HEK293 (cell line): Measurements from ENCODE around the gene MYADML2.

Experiments used
- BCL11B ChIP-seq: fragments of 450-650 bp; formaldehyde crosslinking; IDR thresholded peaks from 2 replicates; pipeline ENCODE4 v1.5.1; 2016; ENCODE audit warnings: low read depth, missing biosample characterization, missing genetic modification characterization
- HOXA7 ChIP-seq: sonication (generic); formaldehyde crosslinking; IDR thresholded peaks from 2 replicates; pipeline ENCODE4 v1.8.1; 2022; ENCODE audit warnings: missing genetic modification reagents, borderline replicate concordance
- KLF16 ChIP-seq: fragments of 450-650 bp; formaldehyde crosslinking; IDR thresholded peaks from 2 replicates; pipeline ENCODE4 v1.5.1; 2017; ENCODE audit warnings: missing biosample characterization, missing genetic modification characterization
- KLF7 ChIP-seq: fragments of 450-650 bp; formaldehyde crosslinking; IDR thresholded peaks from 2 replicates; pipeline ENCODE4 v1.5.1; 2016; ENCODE audit warnings: missing biosample characterization, missing genetic modification characterization, borderline replicate concordance
- PRDM1 ChIP-seq: fragments of 450-650 bp; formaldehyde crosslinking; IDR thresholded peaks from 2 replicates; pipeline ENCODE4; 2016; ENCODE audit warnings: missing biosample characterization, missing genetic modification characterization
- ZBTB20 ChIP-seq: fragments of 450-650 bp; formaldehyde crosslinking; IDR thresholded peaks from 2 replicates; pipeline ENCODE4 v1.5.1; 2016; ENCODE audit warnings: missing biosample characterization, missing genetic modification characterization
- ZBTB7A ChIP-seq: fragments of 450-650 bp; formaldehyde crosslinking; IDR thresholded peaks from 2 replicates; pipeline ENCODE4 v1.5.1; 2016; ENCODE audit warnings: low read depth, missing biosample characterization, missing genetic modification characterization
- ZFHX2 ChIP-seq: fragments of 450-650 bp; formaldehyde crosslinking; conservative IDR thresholded peaks from 2 replicates; pipeline ENCODE4 v1.5.1; 2016; ENCODE audit warnings: missing biosample characterization, missing genetic modification characterization
- ZFP41 ChIP-seq: fragments of 450-650 bp; formaldehyde crosslinking; IDR thresholded peaks from 2 replicates; pipeline ENCODE4 v1.5.1; 2016; ENCODE audit warnings: missing biosample characterization, missing genetic modification characterization, borderline replicate concordance
- ZNF112 ChIP-seq: fragments of 450-650 bp; formaldehyde crosslinking; IDR thresholded peaks from 2 replicates; pipeline ENCODE4 v1.5.0; 2017; ENCODE audit warnings: missing biosample characterization, missing genetic modification characterization
- ZNF138 ChIP-seq: fragments of 450-650 bp; formaldehyde crosslinking; IDR thresholded peaks from 2 replicates; pipeline ENCODE4 v1.5.1; 2016; ENCODE audit warnings: missing biosample characterization, missing genetic modification characterization, borderline replicate concordance
- ZNF140 ChIP-seq: fragments of 450-650 bp; formaldehyde crosslinking; IDR thresholded peaks from 2 replicates; pipeline ENCODE4 v1.5.1; 2016; ENCODE audit warnings: missing biosample characterization, missing genetic modification characterization
- ZNF19 ChIP-seq: fragments of 450-650 bp; formaldehyde crosslinking; IDR thresholded peaks from 2 replicates; pipeline ENCODE4; 2016; ENCODE audit warnings: missing biosample characterization, missing genetic modification characterization, low read depth
- ZNF248 ChIP-seq: fragments of 450-650 bp; formaldehyde crosslinking; IDR thresholded peaks from 2 replicates; pipeline ENCODE4 v1.5.1; 2017; ENCODE audit warnings: missing biosample characterization, missing genetic modification characterization
- ZNF266 ChIP-seq: fragments of 450-650 bp; formaldehyde crosslinking; IDR thresholded peaks from 2 replicates; pipeline ENCODE4 v1.5.1; 2016; ENCODE audit warnings: missing biosample characterization, missing genetic modification characterization, low read depth
- ZNF426 ChIP-seq: fragments of 450-650 bp; formaldehyde crosslinking; IDR thresholded peaks from 2 replicates; pipeline ENCODE4 v1.5.1; 2017; ENCODE audit warnings: missing biosample characterization, missing genetic modification characterization, mild to moderate bottlenecking, inconsistent platforms, moderate library complexity
- ZNF549 ChIP-seq: fragments of 450-650 bp; IDR thresholded peaks from 2 replicates; pipeline ENCODE4 v1.5.1; 2018; ENCODE audit warnings: missing biosample characterization, missing genetic modification characterization, mild to moderate bottlenecking, inconsistent platforms, moderate library complexity
- ZNF561 ChIP-seq: fragments of 450-650 bp; IDR thresholded peaks from 2 replicates; pipeline ENCODE4 v1.5.1; 2018; ENCODE audit warnings: missing biosample characterization, missing genetic modification characterization, borderline replicate concordance
- ZNF621 ChIP-seq: fragments of 450-650 bp; formaldehyde crosslinking; IDR thresholded peaks from 2 replicates; pipeline ENCODE4 v1.5.1; 2017; ENCODE audit warnings: missing biosample characterization, missing genetic modification characterization
- ZNF660 ChIP-seq: fragments of 450-650 bp; IDR thresholded peaks from 2 replicates; pipeline ENCODE4 v1.5.1; 2018; ENCODE audit warnings: missing biosample characterization, mild to moderate bottlenecking, missing genetic modification characterization
- ZNF785 ChIP-seq: fragments of 450-650 bp; formaldehyde crosslinking; IDR thresholded peaks from 2 replicates; pipeline ENCODE4 v1.5.1; 2016; ENCODE audit warnings: missing biosample characterization, missing genetic modification characterization
- ZNF791 ChIP-seq: fragments of 450-650 bp; formaldehyde crosslinking; IDR thresholded peaks from 2 replicates; pipeline ENCODE4 v1.5.1; 2016; ENCODE audit warnings: missing biosample characterization, missing genetic modification characterization
- ZNF792 ChIP-seq: fragments of 450-650 bp; formaldehyde crosslinking; IDR thresholded peaks from 2 replicates; pipeline ENCODE4 v1.5.1; 2016; ENCODE audit warnings: missing biosample characterization, missing genetic modification characterization
- ZNF837 ChIP-seq: fragments of 450-650 bp; formaldehyde crosslinking; IDR thresholded peaks from 2 replicates; pipeline ENCODE4 v1.5.1; 2016; ENCODE audit warnings: missing biosample characterization, missing genetic modification characterization
- TF ChIP-seq, protein P1 (sequence below): fragments of 450-650 bp; formaldehyde crosslinking; conservative IDR thresholded peaks from 2 replicates; pipeline ENCODE4 v1.5.1; 2016; ENCODE audit warnings: low read depth, missing biosample characterization, missing genetic modification characterization
- TF ChIP-seq, protein P2 (sequence below): fragments of 450-650 bp; formaldehyde crosslinking; IDR thresholded peaks from 2 replicates; pipeline ENCODE4 v1.5.1; 2016; ENCODE audit warnings: missing biosample characterization, missing genetic modification characterization
- TF ChIP-seq, protein P3 (sequence below): fragments of 450-650 bp; formaldehyde crosslinking; IDR thresholded peaks from 2 replicates; pipeline ENCODE4 v1.5.1; 2016; ENCODE audit warnings: missing biosample characterization, missing genetic modification characterization
- TF ChIP-seq, protein P4 (sequence below): fragments of 450-650 bp; formaldehyde crosslinking; IDR thresholded peaks from 2 replicates; pipeline ENCODE4 v1.5.1; 2016; ENCODE audit warnings: missing biosample characterization, missing genetic modification characterization, low read depth
- TF ChIP-seq, protein P5 (sequence below): fragments of 450-650 bp; formaldehyde crosslinking; IDR thresholded peaks from 2 replicates; pipeline ENCODE4 v1.5.1; 2017; ENCODE audit warnings: missing biosample characterization, missing genetic modification characterization
- TF ChIP-seq, protein P6 (sequence below): fragments of 450-650 bp; formaldehyde crosslinking; IDR thresholded peaks from 2 replicates; pipeline ENCODE4 v1.5.1; 2016; ENCODE audit warnings: missing biosample characterization, missing genetic modification characterization

Gene MYADML2

DNA sequence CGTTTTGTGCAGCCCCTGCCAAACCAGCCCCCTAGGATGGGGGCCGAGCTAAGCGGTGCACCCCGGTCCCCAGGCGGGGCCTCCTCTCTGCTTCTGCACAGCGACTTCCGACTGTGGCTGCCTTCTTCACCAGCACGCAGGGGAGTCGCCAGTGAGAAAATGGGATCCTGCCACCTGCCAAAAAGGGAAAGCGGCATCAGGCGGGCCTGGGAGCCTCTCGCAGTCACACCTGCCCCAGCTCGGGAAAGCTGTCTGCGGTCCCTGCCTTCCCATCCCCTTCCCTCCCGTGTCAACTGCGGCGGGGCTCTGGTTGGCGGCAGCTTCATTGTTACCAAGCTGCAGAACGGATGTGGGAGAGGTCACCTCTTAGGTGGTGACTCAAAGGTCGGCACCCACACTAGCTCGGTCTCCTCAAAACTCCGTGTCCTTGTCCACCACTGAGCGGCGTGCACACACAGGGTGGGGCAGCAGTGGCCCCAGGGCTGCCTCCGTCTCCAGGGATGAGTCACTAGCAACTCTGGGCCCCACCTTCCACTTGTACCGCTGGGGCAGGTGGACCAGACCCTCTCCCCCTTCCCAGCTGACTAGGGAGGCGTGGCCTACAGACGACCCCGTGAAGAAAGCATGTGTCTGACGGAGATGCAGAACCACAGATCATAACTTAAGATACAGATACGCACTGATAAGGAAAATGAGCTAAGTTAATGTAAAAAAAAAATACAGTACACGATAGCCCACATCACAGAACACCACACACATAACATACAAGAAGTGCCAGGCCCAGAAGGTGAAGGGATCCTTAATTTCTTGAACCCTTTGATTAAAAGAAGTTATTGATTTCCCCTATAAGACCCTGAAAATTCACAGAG, 34.4 kb downstream of the MYADML2 start (continued):
- TF ChIP-seq ZNF112 (no peak), BCL11B (no peak), ZNF621 (tag by site-specific recombination) (no peak), ZNF561 (tag by site-specific recombination) (no peak), ZNF660 (tag by site-specific recombination) (peak; percentile 92), ZNF549 (tag by site-specific recombination) (no peak), ZNF785 (no peak), HOXA7 (CRISPR knock-in tag) (no peak), KLF7 (tag by site-specific recombination) (no peak), PRDM1 (tag by site-specific recombination) (no peak), ZNF837 (tag by site-specific recombination) (no peak), ZNF19 (tag by site-specific recombination) (no peak), ZNF248 (tag by site-specific recombination) (no peak), ZNF266 (tag by site-specific recombination) (no peak), ZNF140 (tag by site-specific recombination) (no peak), ZBTB7A (tag by site-specific recombination) (no peak), KLF16 (no peak), ZNF792 (tag by site-specific recombination) (no peak), ZBTB20 (no peak), ZFP41 (no peak), ZNF138 (tag by site-specific recombination) (no peak), ZNF426 (tag by site-specific recombination) (no peak), ZFHX2 (tag by site-specific recombination) (no peak), ZNF791 (no peak)
- TF ChIP-seq, protein P1, sequence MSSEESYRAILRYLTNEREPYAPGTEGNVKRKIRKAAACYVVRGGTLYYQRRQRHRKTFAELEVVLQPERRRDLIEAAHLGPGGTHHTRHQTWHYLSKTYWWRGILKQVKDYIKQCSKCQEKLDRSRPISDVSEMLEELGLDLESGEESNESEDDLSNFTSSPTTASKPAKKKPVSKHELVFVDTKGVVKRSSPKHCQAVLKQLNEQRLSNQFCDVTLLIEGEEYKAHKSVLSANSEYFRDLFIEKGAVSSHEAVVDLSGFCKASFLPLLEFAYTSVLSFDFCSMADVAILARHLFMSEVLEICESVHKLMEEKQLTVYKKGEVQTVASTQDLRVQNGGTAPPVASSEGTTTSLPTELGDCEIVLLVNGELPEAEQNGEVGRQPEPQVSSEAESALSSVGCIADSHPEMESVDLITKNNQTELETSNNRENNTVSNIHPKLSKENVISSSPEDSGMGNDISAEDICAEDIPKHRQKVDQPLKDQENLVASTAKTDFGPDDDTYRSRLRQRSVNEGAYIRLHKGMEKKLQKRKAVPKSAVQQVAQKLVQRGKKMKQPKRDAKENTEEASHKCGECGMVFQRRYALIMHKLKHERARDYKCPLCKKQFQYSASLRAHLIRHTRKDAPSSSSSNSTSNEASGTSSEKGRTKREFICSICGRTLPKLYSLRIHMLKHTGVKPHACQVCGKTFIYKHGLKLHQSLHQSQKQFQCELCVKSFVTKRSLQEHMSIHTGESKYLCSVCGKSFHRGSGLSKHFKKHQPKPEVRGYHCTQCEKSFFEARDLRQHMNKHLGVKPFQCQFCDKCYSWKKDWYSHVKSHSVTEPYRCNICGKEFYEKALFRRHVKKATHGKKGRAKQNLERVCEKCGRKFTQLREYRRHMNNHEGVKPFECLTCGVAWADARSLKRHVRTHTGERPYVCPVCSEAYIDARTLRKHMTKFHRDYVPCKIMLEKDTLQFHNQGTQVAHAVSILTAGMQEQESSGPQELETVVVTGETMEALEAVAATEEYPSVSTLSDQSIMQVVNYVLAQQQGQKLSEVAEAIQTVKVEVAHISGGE: no peak
- TF ChIP-seq, protein P2, sequence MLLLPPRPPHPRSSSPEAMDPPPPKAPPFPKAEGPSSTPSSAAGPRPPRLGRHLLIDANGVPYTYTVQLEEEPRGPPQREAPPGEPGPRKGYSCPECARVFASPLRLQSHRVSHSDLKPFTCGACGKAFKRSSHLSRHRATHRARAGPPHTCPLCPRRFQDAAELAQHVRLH: no peak
- TF ChIP-seq, protein P3, sequence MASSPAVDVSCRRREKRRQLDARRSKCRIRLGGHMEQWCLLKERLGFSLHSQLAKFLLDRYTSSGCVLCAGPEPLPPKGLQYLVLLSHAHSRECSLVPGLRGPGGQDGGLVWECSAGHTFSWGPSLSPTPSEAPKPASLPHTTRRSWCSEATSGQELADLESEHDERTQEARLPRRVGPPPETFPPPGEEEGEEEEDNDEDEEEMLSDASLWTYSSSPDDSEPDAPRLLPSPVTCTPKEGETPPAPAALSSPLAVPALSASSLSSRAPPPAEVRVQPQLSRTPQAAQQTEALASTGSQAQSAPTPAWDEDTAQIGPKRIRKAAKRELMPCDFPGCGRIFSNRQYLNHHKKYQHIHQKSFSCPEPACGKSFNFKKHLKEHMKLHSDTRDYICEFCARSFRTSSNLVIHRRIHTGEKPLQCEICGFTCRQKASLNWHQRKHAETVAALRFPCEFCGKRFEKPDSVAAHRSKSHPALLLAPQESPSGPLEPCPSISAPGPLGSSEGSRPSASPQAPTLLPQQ (tag by site-specific recombination): peak; percentile 88
- TF ChIP-seq, protein P4, sequence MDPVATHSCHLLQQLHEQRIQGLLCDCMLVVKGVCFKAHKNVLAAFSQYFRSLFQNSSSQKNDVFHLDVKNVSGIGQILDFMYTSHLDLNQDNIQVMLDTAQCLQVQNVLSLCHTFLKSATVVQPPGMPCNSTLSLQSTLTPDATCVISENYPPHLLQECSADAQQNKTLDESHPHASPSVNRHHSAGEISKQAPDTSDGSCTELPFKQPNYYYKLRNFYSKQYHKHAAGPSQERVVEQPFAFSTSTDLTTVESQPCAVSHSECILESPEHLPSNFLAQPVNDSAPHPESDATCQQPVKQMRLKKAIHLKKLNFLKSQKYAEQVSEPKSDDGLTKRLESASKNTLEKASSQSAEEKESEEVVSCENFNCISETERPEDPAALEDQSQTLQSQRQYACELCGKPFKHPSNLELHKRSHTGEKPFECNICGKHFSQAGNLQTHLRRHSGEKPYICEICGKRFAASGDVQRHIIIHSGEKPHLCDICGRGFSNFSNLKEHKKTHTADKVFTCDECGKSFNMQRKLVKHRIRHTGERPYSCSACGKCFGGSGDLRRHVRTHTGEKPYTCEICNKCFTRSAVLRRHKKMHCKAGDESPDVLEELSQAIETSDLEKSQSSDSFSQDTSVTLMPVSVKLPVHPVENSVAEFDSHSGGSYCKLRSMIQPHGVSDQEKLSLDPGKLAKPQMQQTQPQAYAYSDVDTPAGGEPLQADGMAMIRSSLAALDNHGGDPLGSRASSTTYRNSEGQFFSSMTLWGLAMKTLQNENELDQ (tag by site-specific recombination): no peak
- TF ChIP-seq, protein P5, sequence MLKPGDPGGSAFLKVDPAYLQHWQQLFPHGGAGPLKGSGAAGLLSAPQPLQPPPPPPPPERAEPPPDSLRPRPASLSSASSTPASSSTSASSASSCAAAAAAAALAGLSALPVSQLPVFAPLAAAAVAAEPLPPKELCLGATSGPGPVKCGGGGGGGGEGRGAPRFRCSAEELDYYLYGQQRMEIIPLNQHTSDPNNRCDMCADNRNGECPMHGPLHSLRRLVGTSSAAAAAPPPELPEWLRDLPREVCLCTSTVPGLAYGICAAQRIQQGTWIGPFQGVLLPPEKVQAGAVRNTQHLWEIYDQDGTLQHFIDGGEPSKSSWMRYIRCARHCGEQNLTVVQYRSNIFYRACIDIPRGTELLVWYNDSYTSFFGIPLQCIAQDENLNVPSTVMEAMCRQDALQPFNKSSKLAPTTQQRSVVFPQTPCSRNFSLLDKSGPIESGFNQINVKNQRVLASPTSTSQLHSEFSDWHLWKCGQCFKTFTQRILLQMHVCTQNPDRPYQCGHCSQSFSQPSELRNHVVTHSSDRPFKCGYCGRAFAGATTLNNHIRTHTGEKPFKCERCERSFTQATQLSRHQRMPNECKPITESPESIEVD (tag by site-specific recombination): no peak
- TF ChIP-seq, protein P6, sequence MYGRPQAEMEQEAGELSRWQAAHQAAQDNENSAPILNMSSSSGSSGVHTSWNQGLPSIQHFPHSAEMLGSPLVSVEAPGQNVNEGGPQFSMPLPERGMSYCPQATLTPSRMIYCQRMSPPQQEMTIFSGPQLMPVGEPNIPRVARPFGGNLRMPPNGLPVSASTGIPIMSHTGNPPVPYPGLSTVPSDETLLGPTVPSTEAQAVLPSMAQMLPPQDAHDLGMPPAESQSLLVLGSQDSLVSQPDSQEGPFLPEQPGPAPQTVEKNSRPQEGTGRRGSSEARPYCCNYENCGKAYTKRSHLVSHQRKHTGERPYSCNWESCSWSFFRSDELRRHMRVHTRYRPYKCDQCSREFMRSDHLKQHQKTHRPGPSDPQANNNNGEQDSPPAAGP (tag by site-specific recombination): peak; percentile 83
